T47D (cell line): ENCODE results near the gene TSC22D3.
"Not testable (repeated sequence)": the region's sequence is repeated elsewhere in the genome, so short reads cannot be mapped to it uniquely, and the experiment has no call there.

Experiments
- DNase-seq, 2 experiments: peaks; one replicate each; pipeline versions ENCODE4 v3.0.0 to v3.0.0-alpha.2; 2011 to 2012; ENCODE audit warnings: low read depth in 1 of 2, low spot score in 1 of 2
- JUND ChIP-seq: IDR thresholded peaks from 2 replicates; pipeline ENCODE4 v1.6.1; 2012; ENCODE audit warnings: low read depth
- in situ Hi-C: cut with HindIII; loops from 2 replicates; pipeline ENCODE4 v1.10.0; 2016; ENCODE audit warnings: low sequenced_read_pairs, low pct_unique_long_range_greater_than_20kb

Gene TSC22D3

DNA sequence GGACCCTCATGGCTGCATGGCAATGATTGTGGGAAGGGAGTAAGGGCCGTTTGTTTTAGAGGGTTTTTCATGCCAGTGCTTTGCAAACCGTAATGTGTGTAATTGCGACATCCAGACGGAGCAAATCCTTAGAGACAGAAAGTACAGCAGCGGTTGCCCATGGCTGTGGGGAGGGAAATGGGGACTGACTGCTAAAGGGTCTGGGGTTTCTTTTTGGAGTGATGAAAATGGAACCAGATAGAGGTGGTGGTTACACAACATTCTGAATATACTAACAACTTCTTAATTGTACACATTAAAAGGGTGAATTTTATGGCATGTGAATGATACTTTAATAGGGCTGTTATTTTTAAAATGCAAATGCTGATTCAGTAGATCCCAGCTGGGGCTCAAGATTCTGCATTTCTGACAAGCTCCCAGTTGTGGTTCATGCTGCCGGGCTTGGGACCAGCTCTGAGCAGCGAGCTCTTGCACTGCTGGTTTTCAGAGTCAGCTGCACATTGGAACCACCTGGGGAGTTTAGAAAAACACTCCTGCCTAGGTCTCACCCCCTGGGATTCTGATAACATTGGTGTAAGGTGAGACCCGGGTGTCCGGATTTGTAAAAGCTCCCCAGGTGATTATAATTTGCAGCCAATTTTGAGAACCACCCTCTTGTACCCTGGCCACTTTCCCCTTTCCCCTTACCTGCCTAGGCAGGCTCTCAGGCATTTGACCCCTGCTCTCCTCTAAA is 99.6 kb downstream of the TSC22D3 start:
- in situ Hi-C loops = no loop called here
- DNase-seq = no peak
- TF ChIP-seq JUND = no peak

- TF ChIP-seq JUND = no peak
- in situ Hi-C loops = no loop called here
Measured at GRCh38 chrX:107675365-107675654, 100.3 kb downstream of the TSC22D3 start.

GRCh38 chrX:107674480-107675364 is 100.9 kb downstream of the TSC22D3 start:
- in situ Hi-C loops = no loop called here
- no peak for TF ChIP-seq JUND
- peak in 1 of 2 experiments; percentile 35 for DNase-seq

More at GRCh38 chrX:107675365-107675654, 100.3 kb downstream of the TSC22D3 start:
- DNase-seq = no peak

GRCh38 chrX:107673933-107674479 is 101.6 kb downstream of the TSC22D3 start:
- no peak for DNase-seq
- in situ Hi-C loops = no loop called here
- TF ChIP-seq JUND = no peak

DNA sequence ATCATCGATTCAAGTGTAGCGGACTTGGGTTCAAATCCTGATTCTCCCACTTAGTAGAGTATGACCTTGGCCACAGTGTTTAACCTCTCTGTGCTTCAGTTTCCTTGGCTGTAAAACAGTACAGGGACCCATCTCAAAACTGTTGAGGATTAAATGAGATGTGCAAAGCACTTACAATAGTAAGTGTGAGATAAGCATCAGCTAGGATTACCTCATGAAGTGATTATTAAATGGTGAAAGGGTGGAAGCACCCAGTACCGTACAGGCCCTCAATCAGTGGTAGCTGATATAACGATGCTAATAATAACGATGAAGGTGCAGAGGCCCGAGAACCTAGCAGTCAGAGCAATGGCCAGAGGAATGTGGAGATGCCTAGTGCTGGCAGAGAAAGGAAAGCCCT is 102.2 kb downstream of the TSC22D3 start:
- TF ChIP-seq JUND = no peak
- no peak for DNase-seq
- in situ Hi-C loops = no loop called here

DNA sequence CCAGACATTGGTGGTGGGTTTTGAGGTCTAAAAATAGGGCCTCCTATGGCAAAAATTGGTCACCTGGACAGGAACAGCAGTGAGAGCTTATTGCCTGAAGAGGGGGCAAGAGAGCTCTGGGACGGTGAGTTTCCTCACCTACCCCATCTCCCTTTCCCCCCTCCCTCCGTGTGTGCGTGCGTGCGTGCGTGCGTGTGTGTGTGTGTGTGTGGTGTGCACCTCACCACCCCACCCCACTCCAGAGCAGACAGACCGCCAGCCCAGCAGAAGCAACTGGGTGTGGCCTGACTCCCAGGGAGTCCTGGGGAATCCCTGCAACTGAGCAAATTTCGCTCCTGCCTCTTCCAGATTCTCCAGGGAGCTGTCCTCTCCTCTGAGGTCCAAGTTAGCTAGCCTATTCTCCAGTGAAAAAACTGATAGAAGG is 102.6 kb downstream of the TSC22D3 start:
- DNase-seq = peak in 1 of 2 experiments; percentile 71
- no peak for TF ChIP-seq JUND
- in situ Hi-C loops = no loop called here

DNA sequence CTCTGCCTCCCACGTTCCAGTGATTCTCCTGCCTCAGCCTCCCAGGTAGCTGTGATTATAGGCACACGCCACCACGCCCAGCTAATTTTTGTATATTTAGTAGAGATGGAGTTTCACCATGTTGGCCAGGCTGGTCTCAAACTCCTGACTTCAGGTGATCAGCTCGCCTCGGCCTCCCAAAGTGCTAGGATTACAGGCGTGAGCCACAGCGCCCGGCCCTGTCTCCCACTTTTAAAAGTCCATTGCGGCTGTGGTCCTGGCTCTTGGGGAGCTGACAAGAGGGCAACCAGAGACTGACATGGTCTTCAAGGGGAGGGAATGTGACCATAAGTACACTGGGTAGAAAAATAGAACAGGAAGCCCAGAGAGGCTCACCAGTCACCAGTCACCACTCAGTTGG is 104.3 kb downstream of the TSC22D3 start:
- in situ Hi-C loops = not testable (repeated sequence)

DNA sequence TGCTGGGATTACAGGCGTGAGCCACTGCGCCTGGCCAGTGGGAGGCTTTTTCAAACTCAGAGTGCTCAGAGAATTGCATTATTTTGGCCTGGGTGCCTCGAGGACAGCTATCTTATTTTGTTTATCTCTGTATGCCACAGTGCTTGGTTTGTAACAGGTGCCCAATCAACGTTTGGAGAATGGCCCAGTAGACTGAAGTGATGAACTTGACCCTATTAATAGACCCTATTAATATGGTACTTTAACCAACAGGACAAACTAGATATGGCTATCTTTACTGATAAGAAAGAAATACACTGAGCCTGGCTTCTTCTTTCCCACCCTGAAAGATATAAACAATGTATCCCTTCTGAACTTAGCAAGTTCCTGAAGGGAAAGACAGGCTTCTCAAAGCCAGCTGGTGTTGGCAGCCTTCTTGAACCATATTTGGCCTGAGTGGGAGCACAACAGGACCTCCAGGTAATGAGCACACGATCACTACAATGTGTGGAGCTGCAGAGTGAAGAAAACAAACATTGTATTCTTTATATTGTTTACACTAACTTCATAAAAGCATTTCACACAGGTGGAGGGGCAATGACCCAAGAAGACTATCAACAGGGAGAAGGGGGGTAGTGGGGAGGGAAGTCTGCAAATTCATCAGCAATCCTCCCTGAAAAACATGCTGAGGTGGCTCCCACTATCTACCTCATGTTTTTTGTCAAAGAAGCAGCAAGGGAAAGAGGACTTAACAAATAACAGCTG is 105.5 kb downstream of the TSC22D3 start:
- in situ Hi-C loops = no loop called here
- TF ChIP-seq JUND = no peak
- DNase-seq = no peak

More for the DNA sequence above, 104.3 kb downstream of the TSC22D3 start:
- DNase-seq = not testable (repeated sequence)

GRCh38 chrX:107669261-107669660 is 106.3 kb downstream of the TSC22D3 start:
- no peak for DNase-seq
- TF ChIP-seq JUND = no peak
- in situ Hi-C loops = no loop called here

GRCh38 chrX:107668710-107669109 is 106.9 kb downstream of the TSC22D3 start:
- in situ Hi-C loops, DNase-seq: not testable (repeated sequence)

DNA sequence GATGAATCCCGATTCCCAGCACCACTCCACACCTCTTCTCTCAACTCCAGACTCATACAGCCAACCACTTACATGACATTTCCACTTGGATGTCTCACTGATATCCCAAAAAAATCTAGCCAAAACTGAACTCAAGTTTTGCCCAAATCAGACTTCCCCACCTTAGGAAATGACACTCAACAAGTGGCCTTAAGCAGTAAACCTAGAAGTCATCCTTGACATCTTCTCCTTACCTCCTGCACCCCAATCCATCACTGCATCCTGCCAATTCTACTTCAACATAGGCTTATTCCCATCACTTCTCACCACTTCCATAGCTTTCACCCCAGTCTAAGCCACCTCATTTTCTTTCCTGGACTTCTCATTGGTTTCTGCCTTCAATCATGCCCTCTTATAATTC is 108.2 kb downstream of the TSC22D3 start:
- no peak for DNase-seq
- no peak for TF ChIP-seq JUND
- in situ Hi-C loops = no loop called here

DNA sequence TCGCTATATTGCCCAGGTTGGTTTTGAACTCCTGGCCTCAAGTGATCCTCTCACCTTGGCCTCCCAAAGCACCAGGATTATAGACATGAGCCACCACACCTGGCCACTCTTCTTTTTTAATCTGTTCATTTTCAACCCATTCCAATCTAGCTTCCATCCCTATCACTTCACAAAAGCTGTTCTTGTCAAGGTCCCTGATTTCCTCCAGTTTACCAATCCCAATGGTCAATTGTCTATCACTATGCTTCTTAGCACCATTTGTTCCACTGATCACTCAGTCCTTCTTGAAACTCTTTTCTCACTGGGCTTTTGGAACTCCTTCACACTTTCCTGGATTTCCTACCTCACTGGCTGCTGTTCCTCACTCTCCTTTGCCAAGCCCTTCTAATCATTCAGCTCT is 108.7 kb downstream of the TSC22D3 start:
- TF ChIP-seq JUND = no peak
- no peak for DNase-seq
- in situ Hi-C loops = no loop called here
